HK-2 (cell line): ENCODE data around the gene SS18L1.

Experiments
- DNase-seq: peaks from one replicate; pipeline ENCODE4 v3.0.0-alpha.2; 2018; ENCODE audit not compliant: unreplicated experiment

The SS18L1 gene

DNA sequence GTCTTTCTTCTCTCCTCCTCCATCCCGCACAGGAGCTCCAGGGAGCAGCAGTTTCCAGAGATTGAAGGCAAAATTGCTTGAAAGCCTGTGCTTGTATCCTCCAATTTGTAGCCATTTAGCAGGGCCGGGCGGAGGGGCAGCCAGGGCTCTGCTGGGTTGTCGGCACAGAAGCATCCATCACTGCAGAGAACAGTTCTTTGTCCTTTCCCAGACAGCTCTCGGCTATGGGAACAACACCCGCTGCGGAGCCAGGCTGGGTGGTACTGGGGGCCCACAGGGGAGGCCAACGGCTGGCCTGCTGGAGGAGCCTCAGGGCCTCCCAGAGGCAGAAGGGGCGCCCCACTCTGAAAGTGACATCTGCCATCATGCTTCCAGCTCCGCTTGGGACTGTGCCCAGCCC is 68.7 kb downstream of the SS18L1 start:
- no peak for DNase-seq

GRCh38 chr20:62214067-62214466 is 70.5 kb downstream of the SS18L1 start:
- DNase-seq: no peak

- DNase-seq: no peak
Observed at GRCh38 chr20:62215020-62215990, 71.7 kb downstream of the SS18L1 start.

DNA sequence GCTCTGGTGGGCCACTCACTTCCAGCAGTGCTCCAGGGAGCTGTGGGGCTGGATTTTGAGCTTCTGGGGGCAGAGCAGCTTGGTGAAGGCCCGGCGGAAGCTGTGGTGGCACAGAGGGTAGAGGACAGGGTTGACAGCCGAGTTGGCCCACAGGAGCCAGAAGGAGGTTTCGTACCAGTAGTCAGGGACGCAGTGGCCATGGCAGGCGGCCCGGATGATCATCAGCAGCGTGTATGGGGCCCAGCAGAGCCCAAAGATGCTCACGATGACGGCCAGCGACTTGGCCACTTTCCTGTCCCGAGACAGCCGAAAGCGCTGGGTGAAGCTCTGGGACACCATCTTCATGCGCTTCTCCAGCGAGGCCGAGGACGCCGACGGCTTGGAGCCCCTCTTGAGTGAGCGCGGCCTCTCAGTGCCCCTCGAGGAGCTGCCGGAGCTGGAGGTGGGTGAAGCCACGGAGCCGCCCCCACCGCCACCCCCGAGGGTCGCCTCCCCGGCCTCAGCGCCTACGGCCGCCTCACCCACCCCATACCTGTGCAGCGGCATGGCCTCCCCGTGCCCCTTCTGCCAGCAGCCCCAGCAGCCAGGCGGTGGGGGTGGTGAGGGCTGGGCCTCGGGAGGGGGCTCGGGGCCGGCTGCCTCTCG is 72.5 kb downstream of the SS18L1 start:
- DNase-seq: no peak

GRCh38 chr20:62216636-62217566 is 73.3 kb downstream of the SS18L1 start:
- DNase-seq: no peak

GRCh38 chr20:62217913-62218773 is 74.6 kb downstream of the SS18L1 start:
- DNase-seq: no peak

- no peak for DNase-seq
Observed at GRCh38 chr20:62219101-62219991, 75.8 kb downstream of the SS18L1 start.

DNA sequence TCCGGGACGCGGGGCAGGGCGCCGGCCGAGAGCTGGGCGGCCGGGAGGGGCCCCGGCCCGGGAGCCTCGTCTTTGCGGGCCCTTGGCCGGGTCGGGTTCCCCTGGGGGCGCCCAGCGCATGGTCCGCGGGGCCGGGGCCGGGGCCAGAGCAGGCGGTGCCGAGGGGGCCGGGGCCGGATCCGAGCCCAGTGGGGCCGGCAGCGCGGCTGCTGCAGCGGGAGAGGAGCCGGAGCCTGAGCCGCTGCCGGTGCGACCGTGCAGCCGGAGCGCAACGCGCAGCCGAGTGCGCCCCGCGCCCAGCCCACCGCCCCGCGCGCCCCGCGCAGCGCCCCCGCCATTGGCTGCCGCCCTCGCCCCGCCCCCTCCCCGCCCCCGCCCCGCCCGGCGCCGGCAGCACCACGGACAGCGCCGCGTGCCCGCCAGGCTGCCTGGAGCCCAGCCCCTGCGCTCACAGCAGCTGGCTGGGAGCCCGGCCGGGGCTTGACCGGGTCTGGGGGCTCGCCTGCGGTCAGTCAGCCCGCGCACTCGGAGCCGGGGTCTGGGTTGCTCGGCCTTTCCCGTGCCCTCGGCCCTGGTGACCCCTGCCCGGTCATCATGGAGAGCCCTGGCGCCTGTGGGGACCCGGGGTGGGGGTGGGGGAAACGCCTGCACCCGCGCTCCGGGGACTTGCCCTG is 76.6 kb downstream of the SS18L1 start, which contains the start of gene HRH3:
Gene HRH3, minus strand, starts transcription at position 287 of the 674 bp plus-strand sequence. CDS start 308 bp downstream, outside the sequence.
- peak; percentile 67 for DNase-seq

DNA sequence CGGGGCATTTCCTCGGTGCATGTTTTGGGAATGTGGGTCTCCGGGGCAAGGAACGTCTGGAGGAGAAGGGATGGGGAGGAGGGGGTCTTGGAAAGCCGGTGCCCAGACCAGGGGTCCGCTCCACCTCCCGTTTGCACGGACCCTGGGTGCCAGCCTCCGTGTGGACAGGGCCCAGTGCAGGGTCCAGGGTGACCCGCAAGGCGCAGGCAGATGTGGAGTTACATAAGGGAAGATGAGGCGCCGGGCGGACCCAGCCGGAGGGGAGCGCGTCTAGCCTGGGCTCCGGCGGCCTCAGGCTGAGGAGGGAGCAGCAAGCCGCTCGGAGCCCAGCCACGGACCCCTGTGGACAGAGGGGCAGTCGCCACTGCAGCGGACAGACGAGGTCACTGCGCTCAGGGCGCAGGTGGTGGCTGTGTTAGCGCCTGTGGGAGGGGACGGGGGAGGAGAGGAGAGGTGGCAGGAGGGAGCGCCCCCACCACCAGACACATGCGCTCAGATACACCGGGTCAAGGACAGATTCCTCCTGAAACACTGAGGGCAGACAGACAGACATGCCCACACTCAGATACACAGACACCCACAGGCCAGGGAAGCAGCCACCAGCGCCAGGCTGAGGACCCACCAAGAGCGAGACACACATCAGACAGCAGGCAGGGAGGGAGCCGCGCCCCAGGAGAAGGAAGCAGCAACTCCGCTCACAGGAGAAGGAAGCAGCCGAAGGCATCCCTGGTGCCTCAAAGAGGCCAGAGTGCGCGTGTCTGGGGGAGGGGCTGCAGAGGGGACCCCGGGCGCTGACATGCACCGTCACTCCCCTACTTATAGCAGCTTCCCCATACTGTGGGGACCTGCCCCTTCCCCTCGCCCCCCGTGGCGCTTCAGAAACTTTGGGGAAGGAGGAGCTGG is 77.3 kb downstream of the SS18L1 start:
- DNase-seq: no peak

GRCh38 chr20:62222266-62222850 is 78.8 kb downstream of the SS18L1 start:
- DNase-seq: no peak

DNA sequence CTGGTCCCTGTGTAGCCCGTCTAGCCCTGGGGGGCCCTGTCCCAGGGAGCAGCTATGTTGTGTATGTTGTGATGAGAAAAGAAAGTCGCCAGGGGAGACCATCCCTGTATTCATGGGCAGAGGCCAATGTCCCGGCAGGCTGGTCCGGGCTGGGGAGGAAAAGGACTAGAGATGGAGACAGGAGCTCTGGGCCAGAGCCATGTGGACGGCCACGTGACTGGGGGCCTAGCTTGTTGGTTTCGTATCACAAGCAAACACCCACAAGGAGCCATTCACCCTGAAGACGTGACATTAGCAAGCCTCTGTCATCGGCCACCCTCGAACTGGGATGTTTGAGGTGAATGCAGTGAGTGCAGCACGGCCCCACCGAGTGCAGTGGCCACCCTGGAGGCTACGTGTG is 79.4 kb downstream of the SS18L1 start:
- no peak for DNase-seq

DNA sequence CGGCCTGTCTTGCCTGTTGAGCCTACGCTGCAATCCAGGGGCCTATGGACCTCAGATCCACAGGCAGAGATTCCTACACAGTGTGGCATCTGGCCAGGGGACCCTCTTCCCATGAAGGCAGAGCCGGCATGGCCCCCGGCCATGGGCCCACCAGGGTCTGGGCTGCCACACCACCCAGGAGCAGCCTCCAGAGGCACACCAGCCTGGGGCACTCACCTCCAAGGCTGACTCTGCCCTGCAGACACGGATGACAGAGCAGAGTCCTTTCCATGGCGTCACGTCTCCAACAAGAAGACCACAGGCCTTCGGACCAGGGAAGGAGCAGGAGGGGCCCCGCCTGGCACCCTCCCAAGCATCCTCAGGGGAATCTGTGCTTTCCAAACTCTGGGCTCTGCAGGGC is 80.0 kb downstream of the SS18L1 start:
- DNase-seq: no peak

- no peak for DNase-seq
Observed at GRCh38 chr20:62224113-62224855, 80.7 kb downstream of the SS18L1 start.

DNA sequence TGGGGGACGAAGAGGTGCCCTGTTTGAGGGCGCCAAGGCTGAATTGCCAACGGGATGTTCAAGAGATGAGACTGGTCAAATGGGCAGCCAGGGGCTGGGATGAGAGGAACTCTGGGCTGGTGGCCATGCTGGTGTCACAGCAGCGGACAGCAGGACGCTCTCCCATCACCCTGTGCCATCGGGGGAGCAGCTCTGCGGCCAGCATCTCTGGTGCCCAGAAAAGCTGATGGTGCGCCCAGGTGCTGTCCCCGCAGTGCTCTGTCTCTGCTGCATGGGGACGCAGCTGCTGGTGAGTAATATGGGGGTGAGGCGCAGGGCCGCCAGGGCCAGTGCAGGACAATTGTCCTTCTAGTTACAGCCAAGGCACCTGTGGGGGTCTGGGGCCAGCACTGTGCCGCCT is 81.5 kb downstream of the SS18L1 start:
- DNase-seq: no peak

DNA sequence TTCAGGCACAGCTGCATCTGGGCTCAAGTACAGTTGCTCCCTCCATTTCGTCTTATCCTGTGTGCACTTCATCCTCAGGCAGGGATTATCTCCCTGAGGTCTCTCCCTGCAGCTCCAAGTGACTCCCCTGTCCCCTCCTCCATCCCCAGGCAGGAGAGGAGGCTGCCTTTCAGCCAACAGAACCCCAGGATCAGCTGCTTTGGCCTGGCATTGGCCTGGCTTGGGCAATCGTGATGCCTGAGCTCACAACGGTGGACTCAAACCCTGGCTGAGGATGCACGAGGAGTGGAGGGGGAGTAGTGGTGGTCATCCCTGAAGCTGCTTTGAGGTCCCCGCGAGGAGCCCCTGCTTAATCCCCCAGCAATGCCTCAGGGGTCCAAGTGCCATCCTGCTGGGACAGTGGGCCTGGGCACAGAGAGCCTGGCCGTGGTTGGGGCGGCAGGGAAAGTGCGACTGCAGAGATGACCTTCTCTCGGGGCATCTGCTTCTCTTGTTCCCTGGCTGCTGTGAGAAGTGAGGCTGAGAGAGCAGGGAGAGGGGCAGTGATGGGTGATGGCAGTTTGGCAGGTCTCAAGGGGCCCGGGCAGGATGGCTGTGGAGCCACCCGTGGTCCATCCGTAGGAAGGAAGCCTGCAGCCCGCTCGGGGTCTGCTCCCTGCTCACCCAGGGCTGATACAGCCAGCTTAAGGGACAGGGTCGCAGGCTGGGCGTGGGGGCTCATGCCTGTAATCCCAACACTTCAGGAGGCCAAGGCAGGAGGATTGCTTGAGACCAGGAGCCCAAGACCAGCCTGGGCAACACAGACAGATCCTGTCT is 82.5 kb downstream of the SS18L1 start:
- DNase-seq: no peak
